Cortex of kidney (tissue), 1 donor: ENCODE measurements around the gene KLHL29.
"Not testable (repeated sequence)": the region's sequence is repeated elsewhere in the genome, so short reads cannot be mapped to it uniquely, and the experiment has no call there.

Experiments
- DNase-seq: peaks from one replicate; lab custom pipeline; 2025; lab: John Stamatoyannopoulos, UW

The KLHL29 gene

GRCh38 chr2:23720705-23721453 lies 335.9 kb downstream of the KLHL29 start:
- DNase-seq: no peak

GRCh38 chr2:23721454-23721826 lies 336.5 kb downstream of the KLHL29 start:
- no peak for DNase-seq

GRCh38 chr2:23722255-23722654 lies 337.3 kb downstream of the KLHL29 start:
- no peak for DNase-seq

GRCh38 chr2:23723029-23723428 lies 338.1 kb downstream of the KLHL29 start:
- DNase-seq: not testable (repeated sequence)

GRCh38 chr2:23734416-23734815 lies 349.4 kb downstream of the KLHL29 start:
- no peak for DNase-seq

GRCh38 chr2:23736783-23737182 lies 351.8 kb downstream of the KLHL29 start:
- DNase-seq: not testable (repeated sequence)

- DNase-seq: no peak
Observed at GRCh38 chr2:23745068-23745725, 360.2 kb downstream of the KLHL29 start.

- DNase-seq: no peak
Observed at GRCh38 chr2:23745726-23746105, 360.7 kb downstream of the KLHL29 start.

- DNase-seq: no peak
Observed at GRCh38 chr2:23746141-23746863, 361.3 kb downstream of the KLHL29 start.

- no peak for DNase-seq
Observed at GRCh38 chr2:23751747-23752265, 366.8 kb downstream of the KLHL29 start.

GRCh38 chr2:23753291-23754010 lies 368.5 kb downstream of the KLHL29 start:
- no peak for DNase-seq

- DNase-seq: no peak
Observed at GRCh38 chr2:23754970-23755369, 370.0 kb downstream of the KLHL29 start.

GRCh38 chr2:23756593-23757292 lies 371.8 kb downstream of the KLHL29 start:
- no peak for DNase-seq

- DNase-seq: no peak
Observed at GRCh38 chr2:23757686-23758433, 372.9 kb downstream of the KLHL29 start.
